GM06990 (cell line): ENCODE data around the gene CEP170B.
"Not testable (repeated sequence)": the region's sequence is repeated elsewhere in the genome, so short reads cannot be mapped to it uniquely, and the experiment has no call there.

Experiments
- DNase-seq: peaks from one replicate; pipeline ENCODE4 v3.0.0-alpha.2; 2011; ENCODE audit not compliant: insufficient read length; ENCODE audit errors: extremely low read depth
- H3K27me3 ChIP-seq: replicated peaks from 2 replicates; pipeline ENCODE4 v1.6.0; 2011; ENCODE audit warnings: low read length; ENCODE audit not compliant: control insufficient read depth, insufficient read depth
- H3K36me3 ChIP-seq: 2 replicates; pipeline ENCODE4 v1.5.1; 2011; ENCODE audit warnings: low read length; ENCODE audit not compliant: control insufficient read depth, insufficient read depth
- H3K4me3 ChIP-seq: replicated peaks from 2 replicates; pipeline ENCODE4 v1.5.1; 2011; ENCODE audit warnings: low read depth, mild to moderate bottlenecking, control low read depth, low read length
- CTCF ChIP-seq: IDR thresholded peaks from 2 replicates; pipeline ENCODE4 v1.5.1; 2011; ENCODE audit warnings: low read length, control low read depth, mild to moderate bottlenecking, inconsistent platforms; ENCODE audit not compliant: insufficient read depth, poor library complexity, severe bottlenecking

Gene CEP170B

GRCh38 chr14:104885973-104886689, 21.1 kb downstream of the CEP170B start:
- no peak for TF ChIP-seq CTCF
- no peaks in the 10 kb centered on the region for H3K36me3 ChIP-seq
- DNase-seq: peak; percentile 8
- H3K4me3 ChIP-seq: no peak overlapping the region
- H3K27me3 ChIP-seq: no peaks in the 10 kb centered on the region; the same call in 1 of the 2 replicates

GRCh38 chr14:104886690-104887622, 21.9 kb downstream of the CEP170B start:
- Histone ChIP-seq H3K27me3 (no peaks in the 10 kb centered on the region; the same call in 1 of the 2 replicates), H3K36me3 (no peaks in the 10 kb centered on the region), H3K4me3 (no peak overlapping the region)
- peak; percentile 6 for DNase-seq
- no peak for TF ChIP-seq CTCF

GRCh38 chr14:104887623-104888488, 22.8 kb downstream of the CEP170B start:
- no peaks in the 10 kb centered on the region for H3K36me3 ChIP-seq
- DNase-seq: peak; percentile 8
- H3K27me3 ChIP-seq: no peaks in the 10 kb centered on the region; the same call in 1 of the 2 replicates
- no peak for TF ChIP-seq CTCF
- no peak overlapping the region for H3K4me3 ChIP-seq

- Histone ChIP-seq H3K4me3 (no peak overlapping the region), H3K36me3 (no peaks in the 10 kb centered on the region), H3K27me3 (no peaks in the 10 kb centered on the region; the same call in 1 of the 2 replicates)
- no peak for TF ChIP-seq CTCF
- peak; percentile 7 for DNase-seq
Measured at GRCh38 chr14:104888489-104889374, 23.7 kb downstream of the CEP170B start.

- Histone ChIP-seq H3K4me3 (no peak overlapping the region), H3K36me3 (no peaks in the 10 kb centered on the region), H3K27me3 (no peaks in the 10 kb centered on the region; the same call in 1 of the 2 replicates)
- DNase-seq: peak; percentile 3
- TF ChIP-seq CTCF: no peak
Measured at GRCh38 chr14:104889375-104889757, 24.3 kb downstream of the CEP170B start.

GRCh38 chr14:104890292-104890691, 25.2 kb downstream of the CEP170B start:
- not testable (repeated sequence) for DNase-seq, H3K36me3 ChIP-seq, H3K4me3 ChIP-seq, H3K27me3 ChIP-seq
